ENCODE measurements around the gene ARHGAP26. TPM values are rescaled to one million over a fixed set of nuclear protein-coding genes. Genes with fewer than 3 reads are reported as not detected.

Gene ARHGAP26
- total RNA-seq, 1 donor from 2014 or later: 14.1 TPM

DNA sequence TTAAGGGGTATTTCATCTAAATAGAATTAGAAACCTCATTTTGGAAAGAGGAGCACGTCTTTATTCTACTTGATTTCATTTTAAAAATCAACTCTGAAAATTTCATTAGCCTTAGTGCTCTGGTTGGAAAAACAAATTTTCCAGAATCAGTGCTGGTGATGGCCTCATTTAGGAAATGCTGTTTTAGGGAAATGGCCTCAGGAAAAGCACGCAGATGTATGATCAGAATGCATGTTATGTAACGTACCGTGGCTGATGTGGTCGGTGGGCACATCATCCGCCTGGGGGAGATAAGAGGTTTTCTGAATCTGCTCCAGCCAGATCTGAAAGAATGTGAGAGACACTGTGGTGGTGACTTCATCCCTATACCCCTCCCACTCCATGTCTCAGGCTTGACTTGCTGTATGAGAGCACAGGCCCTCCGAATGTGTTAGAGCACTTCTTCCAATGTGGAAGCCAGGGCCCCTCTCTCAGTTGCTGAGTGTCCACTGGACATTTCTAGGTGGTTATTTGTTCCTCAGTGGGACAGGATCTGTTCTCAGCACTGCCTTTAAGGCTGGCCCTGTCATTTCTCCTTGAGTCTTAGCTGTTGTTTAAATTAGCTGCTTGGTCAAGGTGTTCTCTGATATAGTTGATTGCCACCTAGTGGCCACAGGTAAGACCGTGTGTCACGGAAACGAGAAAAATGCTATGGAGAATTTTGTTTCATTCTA lies 96.5 kb downstream of the ARHGAP26 start:
- Mint-ChIP-seq H3K27ac (ENCODE audit: unreplicated experiment) (no peak overlapping the region), H3K4me3 (ENCODE audit: unreplicated experiment) (no peak overlapping the region), H3K36me3 (ENCODE audit: unreplicated experiment) (no peaks in the 10 kb centered on the region)

DNA sequence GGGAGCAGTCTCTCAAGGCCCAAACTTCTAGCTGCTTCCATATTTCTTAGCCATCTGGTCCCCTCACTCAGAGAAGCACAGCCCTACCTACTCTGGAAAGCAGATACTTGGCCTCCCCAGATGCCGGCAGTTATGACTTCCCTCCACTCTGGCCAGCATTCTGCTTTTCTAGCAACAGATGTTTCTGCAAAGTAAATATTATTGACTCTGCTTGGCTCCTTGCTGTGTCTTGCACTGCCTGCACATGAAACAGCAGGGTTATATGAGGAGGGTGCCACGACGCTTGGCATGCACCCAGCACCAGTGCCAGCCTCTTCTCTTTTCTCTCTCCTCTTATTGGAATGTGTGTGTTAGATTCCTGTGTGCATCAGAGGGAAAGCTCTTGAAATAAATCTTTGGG lies 99.7 kb downstream of the ARHGAP26 start:
- Mint-ChIP-seq H3K27ac (ENCODE audit: unreplicated experiment) (peak overlapping the region; percentile 50), H3K4me1 (ENCODE audit: unreplicated experiment) (peaks cover 77% of the 10 kb centered on the region), H3K36me3 (ENCODE audit: unreplicated experiment) (no peaks in the 10 kb centered on the region), H3K4me3 (ENCODE audit: unreplicated experiment) (no peak overlapping the region), H3K9me3 (ENCODE audit: unreplicated experiment) (no peaks in the 10 kb centered on the region), H3K27me3 (ENCODE audit: unreplicated experiment) (no peaks in the 10 kb centered on the region)
- peak; percentile 88 for DNase-seq (ENCODE audit: extremely low spot score, unreplicated experiment)
- TF ChIP-seq, protein P1, sequence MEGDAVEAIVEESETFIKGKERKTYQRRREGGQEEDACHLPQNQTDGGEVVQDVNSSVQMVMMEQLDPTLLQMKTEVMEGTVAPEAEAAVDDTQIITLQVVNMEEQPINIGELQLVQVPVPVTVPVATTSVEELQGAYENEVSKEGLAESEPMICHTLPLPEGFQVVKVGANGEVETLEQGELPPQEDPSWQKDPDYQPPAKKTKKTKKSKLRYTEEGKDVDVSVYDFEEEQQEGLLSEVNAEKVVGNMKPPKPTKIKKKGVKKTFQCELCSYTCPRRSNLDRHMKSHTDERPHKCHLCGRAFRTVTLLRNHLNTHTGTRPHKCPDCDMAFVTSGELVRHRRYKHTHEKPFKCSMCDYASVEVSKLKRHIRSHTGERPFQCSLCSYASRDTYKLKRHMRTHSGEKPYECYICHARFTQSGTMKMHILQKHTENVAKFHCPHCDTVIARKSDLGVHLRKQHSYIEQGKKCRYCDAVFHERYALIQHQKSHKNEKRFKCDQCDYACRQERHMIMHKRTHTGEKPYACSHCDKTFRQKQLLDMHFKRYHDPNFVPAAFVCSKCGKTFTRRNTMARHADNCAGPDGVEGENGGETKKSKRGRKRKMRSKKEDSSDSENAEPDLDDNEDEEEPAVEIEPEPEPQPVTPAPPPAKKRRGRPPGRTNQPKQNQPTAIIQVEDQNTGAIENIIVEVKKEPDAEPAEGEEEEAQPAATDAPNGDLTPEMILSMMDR (IDR thresholded peaks at IDR 0.05): no peak

More for the DNA sequence above, 96.5 kb downstream of the ARHGAP26 start:
- no peaks in the 10 kb centered on the region for H3K9me3 Mint-ChIP-seq (ENCODE audit: unreplicated experiment)
- H3K4me1 Mint-ChIP-seq (ENCODE audit: unreplicated experiment): peaks cover 47% of the 10 kb centered on the region
- TF ChIP-seq, protein P1 (IDR thresholded peaks at IDR 0.05): peak; percentile 65
- H3K27me3 Mint-ChIP-seq (ENCODE audit: unreplicated experiment): no peaks in the 10 kb centered on the region
- no peak for DNase-seq (ENCODE audit: extremely low spot score, unreplicated experiment)

DNA sequence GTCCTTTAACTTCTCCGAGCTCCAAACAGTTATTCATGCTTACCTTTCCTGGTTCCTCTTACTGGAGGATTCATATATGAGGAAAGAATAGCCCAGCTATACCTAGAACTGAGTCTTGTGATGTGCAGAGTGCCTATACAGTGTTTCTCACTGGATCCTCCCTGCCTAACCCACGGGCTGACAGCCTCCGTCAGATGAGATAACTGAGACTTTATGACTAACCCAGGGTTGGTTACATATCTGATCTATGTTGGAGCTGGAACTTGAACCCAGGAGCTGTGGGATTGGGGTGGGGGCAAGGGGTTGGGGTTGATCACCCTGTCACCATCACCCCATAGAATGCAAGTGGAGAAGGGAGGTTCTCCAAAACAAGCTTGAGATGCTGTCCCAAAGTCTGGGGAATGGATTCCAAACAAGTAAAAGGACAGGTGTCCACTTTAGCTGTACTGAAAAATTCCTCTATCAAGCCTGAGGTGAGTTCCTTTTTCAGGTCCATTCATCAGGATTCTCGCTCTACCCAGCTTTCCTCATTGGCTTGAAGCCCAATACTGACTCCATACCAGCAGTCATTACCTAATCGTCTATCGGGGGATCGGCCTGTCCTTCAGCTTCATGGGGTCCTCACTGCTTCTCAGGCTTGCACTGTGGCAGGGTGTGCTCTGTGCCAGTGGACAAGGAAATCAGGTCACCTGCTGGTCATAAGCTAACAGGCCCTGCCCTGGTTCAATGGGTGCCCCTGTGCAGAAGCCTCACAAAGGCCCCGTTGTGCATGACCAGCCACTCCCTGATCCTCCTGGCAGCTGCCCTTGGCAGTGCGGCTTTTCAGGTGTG lies 100.6 kb downstream of the ARHGAP26 start:
- Mint-ChIP-seq H3K9me3 (ENCODE audit: unreplicated experiment) (no peaks in the 10 kb centered on the region), H3K4me1 (ENCODE audit: unreplicated experiment) (peaks cover 84% of the 10 kb centered on the region), H3K27ac (ENCODE audit: unreplicated experiment) (peak overlapping the region; percentile 50), H3K36me3 (ENCODE audit: unreplicated experiment) (no peaks in the 10 kb centered on the region), H3K4me3 (ENCODE audit: unreplicated experiment) (no peak overlapping the region), H3K27me3 (ENCODE audit: unreplicated experiment) (no peaks in the 10 kb centered on the region)
- TF ChIP-seq, protein P1 (IDR thresholded peaks at IDR 0.05): no peak
- no peak for DNase-seq (ENCODE audit: extremely low spot score, unreplicated experiment)

DNA sequence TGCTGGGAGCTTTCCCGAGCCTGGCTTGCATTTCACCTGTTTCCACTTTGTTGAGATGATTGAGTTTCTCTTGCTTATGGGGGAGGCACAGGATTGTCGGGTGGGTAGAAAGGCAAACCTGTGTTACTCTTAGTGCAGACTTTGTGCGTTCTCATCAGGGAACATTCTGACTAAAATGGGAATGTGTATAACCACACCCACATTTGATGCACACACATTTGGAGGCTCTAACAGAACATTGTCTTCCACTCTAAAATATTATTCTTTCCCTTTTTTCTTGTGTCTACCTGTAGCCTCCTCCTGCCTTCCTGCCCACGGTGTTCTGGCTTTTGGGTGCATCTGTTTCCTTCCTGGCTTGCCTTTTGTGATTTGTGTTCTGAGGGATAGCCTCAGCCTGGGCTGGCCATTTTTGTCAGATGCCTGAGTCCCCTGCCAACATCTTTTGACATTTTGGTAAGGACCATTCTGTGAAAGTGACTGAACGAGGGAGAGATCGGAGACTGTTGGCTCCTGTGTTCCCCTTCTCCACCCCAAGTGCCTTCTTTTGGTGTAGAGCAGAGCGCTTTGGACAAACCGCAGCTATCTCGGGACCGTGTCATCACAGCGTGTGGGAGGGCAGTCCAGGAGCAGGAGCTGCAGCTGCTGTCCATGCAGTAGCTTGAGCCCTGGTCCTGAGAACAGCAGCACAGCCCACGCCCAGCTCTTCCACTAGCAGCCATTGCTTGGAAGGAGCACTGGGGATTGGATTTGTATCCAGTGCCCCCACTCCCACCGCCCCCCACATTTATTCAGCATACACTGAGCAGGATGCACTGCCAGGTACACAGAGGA lies 101.4 kb downstream of the ARHGAP26 start:
- H3K4me3 Mint-ChIP-seq (ENCODE audit: unreplicated experiment): no peak overlapping the region
- DNase-seq (ENCODE audit: extremely low spot score, unreplicated experiment): no peak
- no peaks in the 10 kb centered on the region for H3K27me3 Mint-ChIP-seq (ENCODE audit: unreplicated experiment)
- H3K9me3 Mint-ChIP-seq (ENCODE audit: unreplicated experiment): no peaks in the 10 kb centered on the region
- peak overlapping the region; percentile 57 for H3K27ac Mint-ChIP-seq (ENCODE audit: unreplicated experiment)
- TF ChIP-seq, protein P1 (IDR thresholded peaks at IDR 0.05): no peak
- no peaks in the 10 kb centered on the region for H3K36me3 Mint-ChIP-seq (ENCODE audit: unreplicated experiment)
- peaks cover 88% of the 10 kb centered on the region for H3K4me1 Mint-ChIP-seq (ENCODE audit: unreplicated experiment)

Data from osteocyte (in vitro differentiated cells).